RKO (cell line): ENCODE results near the gene SHOX.
A peak's percentile ranks its signal among the peaks of the same experiment; 100 is the strongest.
"Not testable (repeated sequence)": the region's sequence is repeated elsewhere in the genome, so short reads cannot be mapped to it uniquely, and the experiment has no call there.

Experiments used
- DNase-seq: peaks from one replicate; pipeline ENCODE4 v3.0.0-alpha.2; 2016; ENCODE audit warnings: low spot score

The SHOX gene

DNA sequence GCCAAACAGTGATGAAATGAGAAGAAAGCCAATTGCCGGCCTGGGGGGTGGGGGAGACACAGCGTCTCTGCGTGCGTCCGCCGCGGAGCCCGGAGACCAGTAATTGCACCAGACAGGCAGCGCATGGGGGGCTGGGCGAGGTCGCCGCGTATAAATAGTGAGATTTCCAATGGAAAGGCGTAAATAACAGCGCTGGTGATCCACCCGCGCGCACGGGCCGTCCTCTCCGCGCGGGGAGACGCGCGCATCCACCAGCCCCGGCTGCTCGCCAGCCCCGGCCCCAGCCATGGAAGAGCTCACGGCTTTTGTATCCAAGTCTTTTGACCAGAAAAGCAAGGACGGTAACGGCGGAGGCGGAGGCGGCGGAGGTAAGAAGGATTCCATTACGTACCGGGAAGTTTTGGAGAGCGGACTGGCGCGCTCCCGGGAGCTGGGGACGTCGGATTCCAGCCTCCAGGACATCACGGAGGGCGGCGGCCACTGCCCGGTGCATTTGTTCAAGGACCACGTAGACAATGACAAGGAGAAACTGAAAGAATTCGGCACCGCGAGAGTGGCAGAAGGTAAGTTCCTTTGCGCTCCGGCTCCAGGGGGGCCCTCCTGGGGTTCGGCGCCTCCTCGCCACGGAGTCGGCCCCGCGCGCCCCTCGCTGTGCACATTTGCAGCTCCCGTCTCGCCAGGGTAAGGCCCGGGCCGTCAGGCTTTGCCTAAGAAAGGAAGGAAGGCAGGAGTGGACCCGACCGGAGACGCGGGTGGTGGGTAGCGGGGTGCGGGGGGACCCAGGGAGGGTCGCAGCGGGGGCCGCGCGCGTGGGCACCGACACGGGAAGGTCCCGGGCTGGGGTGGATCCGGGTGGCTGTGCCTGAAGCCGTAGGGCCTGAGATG is at the start of gene SHOX:
Gene SHOX, plus strand, starts transcription at position 180 of the 885 bp plus-strand sequence. Its CDS starts 107 bp downstream, at position 287.
- DNase-seq = no peak

DNA sequence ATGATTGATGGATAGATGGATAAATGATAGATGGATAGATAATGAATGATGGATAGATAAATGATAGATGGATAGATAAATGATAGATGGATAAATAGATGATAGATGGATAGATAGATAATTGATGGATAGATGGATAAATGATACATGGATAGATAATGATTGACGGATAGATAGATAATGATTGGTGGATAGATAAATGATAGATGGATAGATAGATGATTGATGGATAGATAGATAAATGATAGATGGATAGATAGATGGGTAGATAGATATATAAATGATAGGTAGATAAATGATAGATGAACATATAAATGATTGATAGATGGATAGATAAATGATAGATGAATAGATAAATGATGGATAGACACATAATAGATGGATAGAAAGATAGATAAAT is 49.5 kb upstream of the SHOX start:
- no peak for DNase-seq

DNA sequence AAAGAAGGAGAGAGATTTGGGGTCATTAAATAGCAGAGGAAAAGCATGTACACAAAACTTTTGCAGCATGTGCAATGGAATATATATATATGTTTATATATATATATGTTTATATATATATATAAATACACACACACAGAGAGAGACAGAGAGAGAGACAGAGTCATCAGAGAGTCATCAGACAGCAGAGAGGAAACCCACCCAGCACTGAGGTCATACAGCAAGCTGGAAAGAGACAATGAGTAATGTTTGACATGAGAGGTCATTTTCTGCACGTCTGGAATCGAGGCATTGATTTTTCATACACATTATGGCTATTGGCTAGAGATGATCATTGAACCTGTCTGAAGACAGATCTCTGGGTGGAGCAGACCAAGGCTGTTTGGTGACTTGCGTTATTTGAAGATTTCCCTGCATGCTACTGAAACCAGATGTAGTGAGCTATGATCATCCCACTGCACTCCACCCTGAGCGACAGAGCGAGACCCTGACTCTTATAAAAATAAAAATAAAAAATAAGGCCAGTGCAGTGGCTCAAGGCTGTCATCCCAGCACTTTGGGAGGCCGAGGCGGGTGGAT is 48.8 kb upstream of the SHOX start:
- peak; percentile 67 for DNase-seq

DNA sequence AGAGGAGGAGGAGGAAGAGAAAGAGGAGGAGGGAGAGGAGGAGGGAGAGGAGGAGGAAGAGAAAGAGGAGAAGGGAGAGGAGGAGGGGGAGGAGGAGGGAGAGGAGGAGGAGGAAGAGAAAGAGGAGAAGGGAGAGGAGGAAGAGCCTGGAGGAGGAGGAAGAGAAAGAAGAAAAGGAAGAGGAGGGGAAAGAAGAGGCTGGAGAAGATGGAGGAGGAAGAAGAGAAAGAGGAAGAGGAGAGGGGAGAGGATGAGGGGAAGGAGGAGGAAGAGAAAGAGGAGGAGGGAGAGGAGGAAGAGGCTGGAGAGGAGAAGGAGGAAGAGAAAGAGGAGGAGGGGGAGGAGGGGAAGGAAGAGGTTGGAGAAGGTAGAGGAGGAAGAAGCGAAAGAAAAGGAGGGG is 46.0 kb upstream of the SHOX start:
- no peak for DNase-seq

DNA sequence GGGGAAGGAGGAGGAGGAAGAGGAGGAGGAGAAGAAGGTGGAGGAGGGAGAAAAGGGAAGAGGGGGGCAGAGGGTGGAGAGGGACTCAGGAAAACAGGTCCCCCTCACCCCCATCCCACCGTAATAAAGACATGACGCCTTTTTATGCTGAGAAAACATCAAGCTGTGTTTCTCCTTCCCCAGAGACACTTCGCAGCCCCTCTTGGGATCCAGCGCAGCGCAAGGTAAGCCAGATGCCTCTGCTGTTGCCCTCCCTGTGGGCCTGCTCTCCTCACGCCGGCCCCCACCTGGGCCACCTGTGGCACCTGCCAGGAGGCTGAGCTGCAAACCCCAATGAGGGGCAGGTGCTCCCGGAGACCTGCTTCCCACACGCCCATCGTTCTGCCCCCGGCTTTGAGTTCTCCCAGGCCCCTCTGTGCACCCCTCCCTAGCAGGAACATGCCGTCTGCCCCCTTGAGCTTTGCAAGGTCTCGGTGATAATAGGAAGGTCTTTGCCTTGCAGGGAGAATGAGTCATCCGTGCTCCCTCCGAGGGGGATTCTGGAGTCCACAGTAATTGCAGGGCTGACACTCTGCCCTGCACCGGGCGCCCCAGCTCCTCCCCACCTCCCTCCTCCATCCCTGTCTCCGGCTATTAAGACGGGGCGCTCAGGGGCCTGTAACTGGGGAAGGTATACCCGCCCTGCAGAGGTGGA is 45.3 kb upstream of the SHOX start:
- DNase-seq = no peak

DNA sequence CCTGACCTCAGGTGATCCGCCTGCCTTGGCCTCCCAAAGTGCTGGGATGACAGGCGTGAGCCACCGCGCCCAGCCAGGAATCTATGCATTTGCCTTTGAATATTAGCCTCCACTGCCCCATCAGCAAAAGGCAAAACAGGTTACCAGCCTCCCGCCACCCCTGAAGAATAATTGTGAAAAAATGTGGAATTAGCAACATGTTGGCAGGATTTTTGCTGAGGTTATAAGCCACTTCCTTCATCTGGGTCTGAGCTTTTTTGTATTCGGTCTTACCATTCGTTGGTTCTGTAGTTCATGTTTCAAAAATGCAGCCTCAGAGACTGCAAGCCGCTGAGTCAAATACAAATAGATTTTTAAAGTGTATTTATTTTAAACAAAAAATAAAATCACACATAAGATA is 44.2 kb upstream of the SHOX start:
- DNase-seq = no peak

DNA sequence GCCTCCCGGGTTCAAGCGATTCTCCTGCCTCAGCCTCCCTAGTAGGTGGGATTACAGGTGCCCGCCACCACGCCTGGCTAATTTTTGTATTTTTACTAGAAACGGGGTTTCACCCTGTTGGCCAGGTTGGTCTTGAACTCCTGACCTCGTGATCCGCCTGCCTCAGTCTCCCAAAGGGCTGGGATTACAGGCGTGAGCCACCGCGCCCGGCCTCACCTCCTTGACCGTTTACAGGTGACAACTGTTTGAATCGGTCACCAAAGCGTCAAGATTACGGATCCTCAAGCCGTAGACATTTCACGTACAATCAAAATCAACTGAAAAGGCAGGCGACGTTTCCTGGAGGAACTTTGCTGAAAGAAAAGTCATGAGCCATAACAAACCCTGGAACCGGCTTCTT is 41.3 kb upstream of the SHOX start:
- not testable (repeated sequence) for DNase-seq

DNA sequence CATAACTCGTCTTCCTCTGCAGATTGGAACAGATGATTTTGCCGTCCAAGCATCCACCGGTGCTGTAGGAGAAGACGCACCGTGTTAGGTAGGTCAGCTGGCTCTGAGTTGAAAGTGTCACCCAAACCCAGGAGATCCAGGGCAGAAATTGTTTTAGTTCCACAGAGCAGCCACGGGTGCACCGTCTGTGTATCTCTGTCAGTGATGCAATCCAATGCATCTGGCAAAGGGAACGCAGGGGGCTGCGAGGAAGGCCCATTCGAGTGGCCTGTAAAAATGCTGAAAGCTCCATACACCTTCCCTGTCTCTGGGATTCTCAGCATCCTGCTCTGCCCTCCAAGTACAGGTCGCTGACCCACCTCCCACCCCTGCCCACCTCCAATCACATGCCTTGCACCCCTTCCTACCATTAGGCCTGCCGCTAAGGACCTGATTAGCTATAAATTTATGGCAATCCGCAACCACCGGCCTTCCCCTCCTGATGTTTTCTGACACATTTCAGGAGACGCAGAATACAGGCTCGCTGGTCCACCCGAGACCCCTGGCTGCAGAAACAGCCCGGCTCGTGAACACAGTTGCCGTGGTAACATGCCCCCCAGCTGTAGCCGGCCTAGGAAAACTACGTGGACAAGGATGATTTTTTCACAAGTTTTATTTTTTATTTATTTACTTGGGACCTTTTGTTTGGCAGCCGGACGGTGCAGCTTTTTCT is 39.7 kb upstream of the SHOX start:
- DNase-seq = no peak

DNA sequence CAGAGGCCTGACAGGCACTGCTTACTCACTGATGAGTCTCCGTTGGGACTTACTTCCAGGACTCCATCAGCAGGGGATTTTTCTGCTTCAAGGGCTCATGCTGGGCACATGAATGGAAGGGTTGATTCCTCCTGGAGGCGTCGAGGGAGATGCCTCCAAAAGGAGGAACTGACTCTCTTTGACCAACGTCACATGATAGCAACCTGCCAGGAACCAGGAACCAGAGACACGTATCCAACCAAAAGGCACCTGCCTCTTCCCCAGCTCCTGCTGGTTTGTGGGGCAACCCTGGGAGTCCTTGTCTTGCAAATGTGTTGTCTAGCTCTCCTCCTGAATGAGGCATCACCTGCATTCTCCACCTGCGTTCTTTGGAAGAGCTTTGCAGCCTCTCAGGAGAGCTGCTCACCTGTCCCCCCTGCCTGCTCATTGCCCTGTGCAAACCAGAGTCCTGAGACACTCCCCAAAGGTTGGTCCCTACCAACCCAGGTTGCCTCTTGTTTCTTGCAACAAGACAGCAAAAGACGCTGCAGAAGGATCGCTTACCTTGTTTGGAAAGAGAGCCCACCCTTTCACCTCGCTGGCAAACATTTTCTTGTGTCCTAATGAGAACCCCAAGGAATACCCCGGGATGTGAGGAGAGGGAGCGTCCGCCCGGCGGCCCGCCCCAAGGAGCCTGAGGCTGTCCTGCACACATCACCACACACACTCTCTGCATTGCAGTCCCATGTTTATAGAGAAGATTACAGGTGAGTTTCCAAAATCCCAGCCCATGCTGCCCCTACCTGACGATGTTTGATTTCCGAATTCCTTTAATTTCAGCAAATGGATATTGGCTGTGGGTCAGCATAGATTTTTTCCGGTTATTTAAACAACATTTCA is 30.5 kb upstream of the SHOX start:
- DNase-seq = no peak

DNA sequence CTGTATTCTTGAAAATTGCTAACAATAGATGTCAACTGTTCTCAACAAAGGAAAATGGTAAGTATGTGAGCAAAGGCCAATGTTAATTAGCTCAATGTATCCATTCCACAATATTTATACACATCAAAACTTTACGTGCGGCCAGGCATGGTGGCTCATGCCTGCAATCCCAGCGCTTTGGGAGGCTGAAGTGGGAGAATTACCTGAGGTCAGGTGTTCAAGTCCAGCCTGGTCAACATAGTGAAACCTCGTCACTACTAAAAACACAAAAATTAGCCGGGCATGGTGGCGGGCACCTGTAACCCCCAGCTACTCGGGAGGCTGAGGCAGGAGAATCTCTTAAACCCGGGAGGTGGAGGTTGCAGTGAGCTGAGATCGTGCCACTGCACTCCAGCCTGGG is 27.6 kb upstream of the SHOX start:
- DNase-seq = not testable (repeated sequence)

DNA sequence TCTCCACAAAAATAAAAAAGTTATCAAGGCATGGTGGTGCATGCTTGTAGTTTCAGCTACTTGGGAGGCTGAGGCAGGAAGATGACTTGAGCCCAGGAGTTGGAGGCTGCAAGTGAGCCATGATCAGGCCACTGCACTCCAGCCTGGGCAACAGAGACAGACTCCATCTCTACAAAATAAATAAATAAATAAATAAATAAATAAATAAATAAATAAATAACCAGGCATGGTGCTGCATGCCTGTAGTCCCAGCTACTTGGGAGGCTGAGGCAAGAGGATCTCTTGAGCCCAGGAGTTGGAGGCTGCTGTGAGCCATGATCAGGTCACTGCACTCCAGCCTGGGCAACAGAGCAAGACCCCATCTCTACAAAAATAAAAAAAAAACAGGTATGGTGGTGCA is 26.0 kb upstream of the SHOX start:
- not testable (repeated sequence) for DNase-seq

DNA sequence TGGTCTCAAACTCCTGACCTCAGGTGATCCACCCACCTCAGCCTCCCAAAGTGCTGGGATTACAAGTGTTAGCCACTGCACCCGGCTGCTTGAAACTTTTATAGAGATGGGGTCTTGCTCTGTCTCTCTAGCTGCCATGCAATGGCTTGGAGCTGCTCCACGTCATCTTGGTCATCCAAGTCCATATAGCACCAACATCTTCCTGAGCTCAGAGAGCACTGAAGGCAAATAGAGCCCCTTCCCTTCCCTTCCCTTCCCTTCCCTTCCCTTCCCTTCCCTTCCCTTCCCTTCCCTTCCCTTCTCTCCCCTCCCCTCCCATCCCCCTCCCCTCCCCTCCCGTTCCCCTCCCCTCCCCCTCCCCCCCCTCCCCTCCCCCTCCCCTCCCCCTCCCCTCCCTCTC is 22.5 kb upstream of the SHOX start:
- not testable (repeated sequence) for DNase-seq

DNA sequence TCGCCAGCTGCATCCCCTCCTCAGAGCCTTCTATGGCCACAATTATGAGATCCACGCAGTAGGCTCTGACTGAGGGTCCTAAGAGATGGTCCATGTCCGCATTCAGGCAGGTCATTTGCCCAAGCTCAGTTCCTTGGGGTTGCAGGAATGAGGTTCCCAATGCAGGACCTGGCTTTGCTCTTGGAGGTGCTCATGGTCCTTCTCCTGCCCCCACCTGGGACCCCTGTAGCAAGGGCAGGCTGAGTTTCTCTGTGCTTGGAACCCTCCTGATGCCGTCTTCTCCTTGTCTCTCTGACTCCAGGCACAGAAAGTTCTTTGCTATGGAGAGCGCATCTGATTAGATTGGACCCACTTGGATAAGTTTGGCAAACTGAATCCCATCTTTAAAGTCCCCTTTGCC is 16.5 kb upstream of the SHOX start:
- no peak for DNase-seq

DNA sequence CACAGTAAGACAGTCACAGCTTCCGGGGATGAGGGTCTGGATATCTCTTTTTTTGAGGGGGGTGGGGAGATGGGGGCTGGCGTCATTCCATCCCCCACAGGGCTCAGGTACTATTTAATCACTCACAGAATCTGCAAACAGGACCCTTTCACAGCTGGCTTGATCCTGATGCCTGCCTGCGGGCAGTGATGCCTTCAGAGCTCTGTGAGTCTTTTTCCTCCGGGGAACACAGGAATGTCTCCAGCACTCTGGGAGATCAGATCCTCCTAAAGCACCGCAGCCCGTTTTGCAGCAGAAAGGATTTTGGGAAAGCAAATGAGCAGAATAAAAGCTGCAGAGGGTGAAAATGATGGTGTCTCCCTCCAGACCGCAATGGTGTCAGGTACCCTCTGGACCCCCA is 13.2 kb upstream of the SHOX start:
- DNase-seq = no peak

DNA sequence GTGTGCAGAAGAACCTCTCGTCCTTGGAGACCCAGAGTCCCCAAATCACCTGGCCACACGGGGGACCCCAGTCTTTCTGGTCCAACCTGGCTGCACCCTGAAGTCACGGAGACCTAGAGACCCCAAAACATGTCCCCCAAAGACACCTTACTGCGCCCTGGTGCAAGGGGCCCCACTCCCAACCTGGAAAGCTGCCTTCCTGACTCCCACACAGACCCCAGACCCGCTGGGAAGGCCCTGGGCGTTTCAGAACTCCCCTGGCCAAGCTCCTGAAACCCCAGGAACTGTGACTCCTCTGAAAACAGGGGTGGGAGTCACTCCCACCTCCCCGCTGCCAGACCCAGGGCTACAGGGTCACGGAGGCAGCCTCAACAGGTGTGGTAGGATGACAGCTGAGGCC is 12.7 kb upstream of the SHOX start:
- no peak for DNase-seq

DNA sequence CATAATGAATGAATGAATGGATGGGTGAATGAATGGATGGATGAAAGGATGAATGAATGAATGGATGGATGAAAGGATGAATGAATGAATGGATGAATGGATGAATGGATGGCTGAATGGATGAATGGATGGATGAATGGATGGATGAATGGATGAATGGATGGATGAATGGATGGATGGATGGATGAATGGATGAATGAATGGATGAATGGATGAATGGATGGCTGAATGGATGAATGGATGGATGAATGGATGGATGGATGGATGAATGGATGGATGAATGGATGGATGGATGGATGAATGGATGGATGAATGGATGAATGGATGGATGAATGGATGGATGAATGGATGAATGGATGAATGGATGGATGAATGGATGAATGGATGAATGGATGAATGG is 12.3 kb upstream of the SHOX start:
- DNase-seq = not testable (repeated sequence)

DNA sequence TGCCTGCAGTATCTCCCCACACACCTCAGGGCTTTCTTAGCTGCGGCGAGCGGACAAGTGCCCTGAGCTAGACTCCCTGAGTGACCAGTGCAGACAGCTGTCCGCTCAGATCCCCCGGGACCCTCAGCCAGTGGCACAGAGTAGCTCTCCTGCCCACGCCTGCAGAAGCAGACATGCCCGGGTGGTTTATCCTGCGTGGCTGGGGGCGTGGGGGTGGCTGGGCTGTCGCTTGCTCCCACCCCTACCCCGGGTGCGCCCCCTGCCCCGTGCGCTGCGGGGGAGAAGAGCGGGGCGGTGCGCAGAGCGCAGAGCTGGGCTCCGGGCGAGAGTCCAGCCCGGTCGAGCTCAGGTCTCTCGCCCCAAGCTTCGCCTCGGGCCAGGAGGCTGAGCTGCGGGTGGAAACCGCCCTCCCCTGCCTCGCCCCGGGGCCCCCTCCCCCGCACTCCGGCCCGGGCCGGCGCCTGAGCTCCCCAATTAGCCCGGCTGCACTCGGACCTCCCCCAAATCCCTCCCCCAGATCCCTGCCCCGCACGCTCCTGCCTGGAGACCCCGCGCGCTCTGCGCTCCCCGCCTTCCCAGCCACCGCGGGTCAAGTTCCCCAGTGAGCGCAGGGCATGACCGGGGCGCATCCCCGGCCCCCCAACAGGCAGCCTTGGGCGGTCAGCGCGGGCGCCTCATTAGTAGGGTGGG is 11.7 kb upstream of the SHOX start:
- no peak for DNase-seq

DNA sequence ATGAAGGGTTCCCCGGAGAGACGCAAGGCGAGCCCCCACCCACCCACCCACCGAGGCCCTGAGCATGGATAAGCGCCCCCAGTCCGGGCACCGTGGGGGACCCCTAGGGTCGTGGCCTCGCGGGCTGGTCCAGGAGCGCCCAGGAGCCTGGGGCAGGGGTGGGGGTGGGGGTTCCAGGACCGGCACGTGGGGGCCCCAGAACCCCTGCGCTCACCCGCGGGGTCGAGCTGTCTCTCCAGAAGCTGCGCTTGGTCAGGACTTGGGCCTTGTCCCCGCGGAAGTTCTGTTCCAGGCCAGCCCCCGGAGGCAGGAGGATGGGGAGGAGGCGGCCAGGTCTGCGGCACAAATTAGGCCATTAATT is 11.2 kb upstream of the SHOX start:
- DNase-seq = no peak

DNA sequence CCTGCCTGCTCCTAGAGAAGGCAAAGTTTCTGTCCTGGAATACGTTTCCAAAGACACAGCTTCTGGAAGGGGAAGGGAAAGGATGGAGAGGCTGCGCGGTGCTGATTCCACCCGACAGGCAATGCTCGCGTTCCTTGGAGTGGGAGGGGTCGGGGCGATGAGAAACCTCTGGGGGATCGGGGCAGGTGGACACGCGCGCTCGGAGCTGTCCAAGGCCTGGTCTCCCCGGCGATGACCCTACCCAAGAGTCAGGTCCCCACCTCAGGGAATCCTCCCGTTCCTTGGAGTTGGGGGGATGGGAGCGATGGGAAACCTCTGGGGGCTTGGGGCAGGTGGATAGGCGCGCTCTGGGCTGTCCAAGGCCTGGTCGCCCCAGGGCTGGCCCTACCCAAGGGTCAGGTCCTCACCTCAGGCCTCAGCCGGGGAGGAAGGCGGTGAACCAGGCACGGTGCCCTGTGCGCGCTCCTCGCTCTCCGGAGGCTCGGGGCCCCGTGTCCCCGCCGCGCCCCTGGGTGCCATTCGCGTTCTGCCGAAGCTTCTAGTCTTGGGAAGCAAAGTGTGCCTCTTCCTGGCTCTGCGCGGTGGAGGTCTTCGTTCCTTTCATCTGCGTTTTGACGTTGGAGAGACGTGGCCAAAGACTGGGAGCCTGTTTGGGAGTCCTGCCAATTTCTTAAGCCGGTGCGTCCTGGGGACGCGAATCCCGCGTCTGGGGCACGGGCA is 10.6 kb upstream of the SHOX start:
- DNase-seq = no peak
